ENCODE data around the gene BAX.
A peak's percentile ranks its signal among the peaks of the same experiment; 100 is the strongest.

Gene BAX

GRCh38 chr19:48968813-48969218 is 14.1 kb downstream of the BAX start:
- in situ Hi-C loops (cut with MboI; ENCODE audit: low pct_unique_long_range_greater_than_20kb, low sequenced_read_pairs, unreplicated experiment), result loop anchor here (25.0 kb wide), 2 partner anchors 107 to 332 kb away; partner anchors contain the start of genes CA11, DBP, PLEKHA4 and PPP1R15A
- no peak for DNase-seq (ENCODE audit: low spot score)
- no peak for TF ChIP-seq CTCF (IDR thresholded peaks at IDR 0.05; ENCODE audit: extremely low read depth, insufficient read depth, missing control alignments)

GRCh38 chr19:48969276-48970138 is 14.8 kb downstream of the BAX start:
- TF ChIP-seq CTCF (IDR thresholded peaks at IDR 0.05; ENCODE audit: extremely low read depth, insufficient read depth, missing control alignments), result no peak
- in situ Hi-C loops (cut with MboI; ENCODE audit: low pct_unique_long_range_greater_than_20kb, low sequenced_read_pairs, unreplicated experiment), result loop anchor here (25.0 kb wide), 2 partner anchors 107 to 332 kb away; partner anchors contain the start of genes CA11, DBP, PLEKHA4 and PPP1R15A
- no peak for DNase-seq (ENCODE audit: low spot score)

GRCh38 chr19:48970139-48970766 is 15.6 kb downstream of the BAX start:
- no peak for DNase-seq (ENCODE audit: low spot score)
- TF ChIP-seq CTCF (IDR thresholded peaks at IDR 0.05; ENCODE audit: extremely low read depth, insufficient read depth, missing control alignments), result no peak
- in situ Hi-C loops (cut with MboI; ENCODE audit: low pct_unique_long_range_greater_than_20kb, low sequenced_read_pairs, unreplicated experiment), result loop anchor here (25.0 kb wide), 2 partner anchors 108 to 333 kb away; partner anchors contain the start of genes CA11, DBP, PLEKHA4 and PPP1R15A

GRCh38 chr19:48970923-48971395 is 16.3 kb downstream of the BAX start:
- in situ Hi-C loops (cut with MboI; ENCODE audit: low pct_unique_long_range_greater_than_20kb, low sequenced_read_pairs, unreplicated experiment), result loop anchor here (25.0 kb wide), 2 partner anchors 109 to 334 kb away; partner anchors contain the start of genes CA11, DBP, PLEKHA4 and PPP1R15A
- peak; percentile 81 for DNase-seq (ENCODE audit: low spot score)
- peak; percentile 95 for TF ChIP-seq CTCF (IDR thresholded peaks at IDR 0.05; ENCODE audit: extremely low read depth, insufficient read depth, missing control alignments)

GRCh38 chr19:48975947-48976847 is 21.5 kb downstream of the BAX start:
- no peak for DNase-seq (ENCODE audit: low spot score)
- in situ Hi-C loops (cut with MboI; ENCODE audit: low pct_unique_long_range_greater_than_20kb, low sequenced_read_pairs, unreplicated experiment), result no loop called here
- no peak for TF ChIP-seq CTCF (IDR thresholded peaks at IDR 0.05; ENCODE audit: extremely low read depth, insufficient read depth, missing control alignments)

GRCh38 chr19:48977061-48977460 is 22.4 kb downstream of the BAX start:
- in situ Hi-C loops (cut with MboI; ENCODE audit: low pct_unique_long_range_greater_than_20kb, low sequenced_read_pairs, unreplicated experiment), result no loop called here

More at GRCh38 chr19:48977061-48977460, 22.4 kb downstream of the BAX start:
- no peak for DNase-seq (ENCODE audit: low spot score)
- no peak for TF ChIP-seq CTCF (IDR thresholded peaks at IDR 0.05; ENCODE audit: extremely low read depth, insufficient read depth, missing control alignments)

Measured in GM13977 (cell line).